SK-N-SH (cell line): ENCODE measurements around the gene PIK3C2B. TPM values are rescaled to one million over a fixed set of nuclear protein-coding genes. Genes with fewer than 3 reads are reported as not detected.

Source experiments
- CTCF ChIA-PET: fragments of 300-600, 350-600 bp; formaldehyde crosslinking; extraction: SDS; loops from one replicate; lab custom pipeline; 2021; lab: Yijun Ruan, JAX
- POLR2A ChIA-PET: fragments of 350-600 bp; sonication (Branson Sonifier 250); formaldehyde crosslinking; extraction: SDS; loops from one replicate; lab custom pipeline; 2020; ENCODE audit warnings: antibody characterized with exemption, inconsistent platforms; lab: Yijun Ruan, JAX
- DNase-seq: peaks from one replicate; pipeline ENCODE4 v3.0.0; 2012
- H2AFZ ChIP-seq: fragments of 200-600 bp; sonication (generic); 2 replicates; pipeline ENCODE4 v1.8.1; 2016; ENCODE audit warnings: antibody characterized with exemption, mild to moderate bottlenecking, low read depth
- H3F3A ChIP-seq: fragments of 200-600 bp; sonication (generic); replicated peaks from 2 replicates; pipeline ENCODE3; 2016; ENCODE audit warnings: antibody characterized with exemption, mild to moderate bottlenecking; ENCODE audit not compliant: insufficient read depth
- H3K27ac ChIP-seq, 2 experiments: fragments of 200-500 bp in 1 of 2; fragments of 200-600 bp in 1 of 2; sonication (Bioruptor generic) in 1 of 2; sonication (generic), shearing (Covaris generic) in 1 of 2; 2 replicates each; pipeline versions ENCODE4 v1.5.1 to v1.6.1; 2014 to 2016; ENCODE audit warnings: low read depth in 2 of 2, inconsistent platforms in 1 of 2, low read length in 1 of 2, mild to moderate bottlenecking in 1 of 2, mixed read lengths in 1 of 2
- H3K27me3 ChIP-seq: fragments of 200-600 bp; sonication (generic), shearing (Covaris generic); 2 replicates; pipeline ENCODE4 v1.6.1; 2016; ENCODE audit warnings: mixed run types; ENCODE audit not compliant: insufficient read depth
- H3K36me3 ChIP-seq, 2 experiments: fragments of 200-500 bp in 1 of 2; fragments of 200-600 bp in 1 of 2; sonication (Bioruptor generic) in 1 of 2; sonication (generic) in 1 of 2; replicated peaks in 1 of 2; 2 replicates each; pipeline versions ENCODE3 to v1.5.1; 2014 to 2016; ENCODE audit warnings: low read length in 1 of 2, mild to moderate bottlenecking in 1 of 2; ENCODE audit not compliant: insufficient read depth in 2 of 2, control insufficient read depth in 1 of 2
- H3K4me1 ChIP-seq, 2 experiments: fragments of 200-500 bp in 1 of 2; fragments of 200-600 bp in 1 of 2; sonication (Bioruptor generic) in 1 of 2; sonication (generic), shearing (Covaris generic) in 1 of 2; 2 replicates each; pipeline versions ENCODE4 v1.5.1 to v1.6.1; 2014 to 2016; ENCODE audit warnings: low read depth in 1 of 2, low read length in 1 of 2, mixed run types in 1 of 2; ENCODE audit not compliant: insufficient read depth in 2 of 2, control insufficient read depth in 1 of 2
- H3K4me2 ChIP-seq: fragments of 200-600 bp; sonication (generic), shearing (Covaris generic); 2 replicates; pipeline ENCODE4 v1.6.1; 2017; ENCODE audit warnings: mixed run types
- H3K4me3 ChIP-seq, 2 experiments: fragments of 200-500 bp in 1 of 2; fragments of 200-600 bp in 1 of 2; sonication (Bioruptor generic) in 1 of 2; sonication (generic), shearing (Covaris generic) in 1 of 2; 2 replicates each; pipeline versions ENCODE4 v1.5.1 to v1.8.1; 2014 to 2016; ENCODE audit warnings: low read depth in 2 of 2, inconsistent platforms in 1 of 2, low read length in 1 of 2, mild to moderate bottlenecking in 1 of 2, mixed read lengths in 1 of 2, moderate library complexity in 1 of 2
- H3K79me2 ChIP-seq: fragments of 200-600 bp; sonication (generic); 2 replicates; pipeline ENCODE4 v1.8.1; 2017; ENCODE audit warnings: mild to moderate bottlenecking; ENCODE audit not compliant: insufficient read depth
- H3K9ac ChIP-seq: fragments of 200-600 bp; sonication (generic); 2 replicates; pipeline ENCODE4 v1.6.1; 2017; ENCODE audit warnings: mixed run types
- H3K9me2 ChIP-seq: fragments of 200-600 bp; sonication (generic); 2 replicates; pipeline ENCODE4 v1.6.1; 2017; ENCODE audit warnings: mixed run types
- H3K9me3 ChIP-seq: fragments of 200-600 bp; sonication (generic); 2 replicates; pipeline ENCODE4 v1.6.1; 2017; ENCODE audit warnings: mixed run types, mild to moderate bottlenecking, moderate library complexity
- H4K20me1 ChIP-seq: fragments of 200-600 bp; sonication (generic); 2 replicates; pipeline ENCODE4 v1.6.1; 2017; ENCODE audit warnings: mild to moderate bottlenecking, mixed run types; ENCODE audit not compliant: insufficient read depth
- CHD2 ChIP-seq: fragments of 150-350 bp; IDR thresholded peaks from 2 replicates; pipeline ENCODE4 v1.6.1; 2018; ENCODE audit warnings: low read length; ENCODE audit not compliant: partially characterized antibody
- CTCF ChIP-seq: fragments of 200-600 bp; sonication (generic); IDR thresholded peaks from 2 replicates; pipeline ENCODE4 v1.6.1; 2017; ENCODE audit warnings: antibody characterized with exemption, mild to moderate bottlenecking, moderate library complexity
- ELF1 ChIP-seq: IDR thresholded peaks from 2 replicates; pipeline ENCODE4 v1.4.0; 2012
- EZH2phosphoT487 ChIP-seq: fragments of 200-600 bp; sonication (generic); IDR thresholded peaks from 2 replicates; pipeline ENCODE4 v1.6.1; 2017; ENCODE audit warnings: low read depth, mixed run types, mild to moderate bottlenecking, antibody characterized with exemption, moderate library complexity, borderline replicate concordance
- FOSL2 ChIP-seq: IDR thresholded peaks from 2 replicates; pipeline ENCODE4 v1.4.0; 2012; ENCODE audit warnings: low read depth, mild to moderate bottlenecking, moderate library complexity, borderline replicate concordance
- FOXJ3 ChIP-seq: sonication (generic); formaldehyde crosslinking; IDR thresholded peaks from 2 replicates; pipeline ENCODE4 v1.5.1; 2020; ENCODE audit warnings: mild to moderate bottlenecking, missing genetic modification reagents
- FOXM1 ChIP-seq: IDR thresholded peaks from 2 replicates; pipeline ENCODE4 v1.4.0; 2012; ENCODE audit warnings: low read depth, mild to moderate bottlenecking
- JUND ChIP-seq: IDR thresholded peaks from 2 replicates; pipeline ENCODE4 v1.4.0; 2012
- MAX ChIP-seq: IDR thresholded peaks from 2 replicates; pipeline ENCODE4 v1.4.0; 2012; ENCODE audit warnings: low read depth
- MEF2A ChIP-seq: IDR thresholded peaks from 2 replicates; pipeline ENCODE4 v1.4.0; 2012; ENCODE audit warnings: low read depth, borderline replicate concordance
- MXI1 ChIP-seq: IDR thresholded peaks from 2 replicates; pipeline ENCODE4 v1.6.1; 2012; ENCODE audit warnings: mild to moderate bottlenecking, low read depth, low read length, improper control_type of control experiment
- NFIC ChIP-seq: IDR thresholded peaks from 2 replicates; pipeline ENCODE4 v1.4.0; 2012; ENCODE audit warnings: borderline replicate concordance
- PBX3 ChIP-seq: IDR thresholded peaks from 2 replicates; pipeline ENCODE4; 2012
- POLR2AphosphoS5 ChIP-seq: IDR thresholded peaks from 2 replicates; pipeline ENCODE4 v1.6.1; 2012; ENCODE audit warnings: low read depth, low read length
- RAD21 ChIP-seq: IDR thresholded peaks from 2 replicates; pipeline ENCODE4 v1.6.1; 2012; ENCODE audit warnings: mild to moderate bottlenecking, low read length
- RCOR1 ChIP-seq: fragments of 150-350 bp; IDR thresholded peaks from 2 replicates; pipeline ENCODE4 v1.6.1; 2017; ENCODE audit warnings: antibody characterized with exemption, low read length
- RFX5 ChIP-seq: IDR thresholded peaks from 2 replicates; pipeline ENCODE4 v1.6.1; 2012; ENCODE audit warnings: mild to moderate bottlenecking, improper control_type of control experiment, low read length
- SMC3 ChIP-seq: IDR thresholded peaks from 2 replicates; pipeline ENCODE4 v1.6.1; 2012; ENCODE audit warnings: low read depth, low read length, improper control_type of control experiment
- TCF12 ChIP-seq: IDR thresholded peaks from 2 replicates; pipeline ENCODE4 v1.4.0; 2012
- TEAD4 ChIP-seq: IDR thresholded peaks from 2 replicates; pipeline ENCODE4 v1.4.0; 2012; ENCODE audit warnings: mild to moderate bottlenecking, borderline replicate concordance; ENCODE audit not compliant: insufficient read depth
- WGBS: methylation state at CpG from one replicate; pipeline ENCODE4 v1.1.6; 2017; ENCODE audit warnings: low lambda C conversion rate; 5-methylcytosine and 5-hydroxymethylcytosine counted together
- polyA plus RNA-seq, 3 experiments: library from polyadenylated mRNA; depleted of rRNA; stranded (reverse); fragments of >200 nt; gene quantifications; 2 replicates each; pipeline ENCODE4 v1.2.3, GENCODE V29; 2012

PIK3C2B gene
- polyA plus RNA-seq, 1 of the 3 experiments (the other 2 are of a cell fraction): 6.5 TPM

GRCh38 chr1:204473400-204473965 is 21.1 kb downstream of the PIK3C2B start:
- WGBS: 100% methylated on average over 1 of the region's 1 CpG
- H3K79me2 ChIP-seq: no peaks in the 10 kb centered on the region
- H3K36me3 ChIP-seq: no peaks in the 10 kb centered on the region
- CTCF ChIA-PET: interaction anchor here (0.7 to 1.9 kb wide), 6 partner anchors 19 to 75 kb away, joined by 3 to 6 read pairs (median 4); partner anchors contain the start of gene PIK3C2B
- POLR2A ChIA-PET: no interaction called here
- peaks cover 0 to 19% of the 10 kb centered on the region in 2 experiments; a peak in 2 of 4 replicates for H3K4me1 ChIP-seq
- no peaks in the 10 kb centered on the region for H3K27me3 ChIP-seq
- TF ChIP-seq RFX5 (no peak), TCF12 (no peak), JUND (no peak), RCOR1 (no peak), MAX (no peak), SMC3 (no peak), CTCF (no peak), MEF2A (no peak), FOXJ3 (CRISPR knock-in tag) (no peak), FOXM1 (no peak), POLR2AphosphoS5 (no peak), NFIC (no peak)
- no peaks in the 10 kb centered on the region for H3F3A ChIP-seq
- H4K20me1 ChIP-seq: 0 out of 2 replicates have a peak, but pooled peaks cover 2% of the 10 kb centered on the region
- no peak overlapping the region for H3K27ac ChIP-seq
- no peaks in the 10 kb centered on the region for H3K9me2 ChIP-seq
- no peak overlapping the region for H2AFZ ChIP-seq
- no peak overlapping the region for H3K9ac ChIP-seq
- no peak overlapping the region for H3K4me2 ChIP-seq
- no peak for DNase-seq
- no peaks in the 10 kb centered on the region for H3K9me3 ChIP-seq
- H3K4me3 ChIP-seq: no peak overlapping the region

GRCh38 chr1:204472660-204473059 is 21.9 kb downstream of the PIK3C2B start:
- H3K79me2 ChIP-seq: no peaks in the 10 kb centered on the region
- H3K27ac ChIP-seq: no peak overlapping the region
- no peak overlapping the region for H3K9ac ChIP-seq
- H3K36me3 ChIP-seq: no peaks in the 10 kb centered on the region
- peaks cover 0 to 17% of the 10 kb centered on the region in 2 experiments; a peak in 2 of 4 replicates for H3K4me1 ChIP-seq
- no peaks in the 10 kb centered on the region for H3K9me2 ChIP-seq
- 0 out of 2 replicates have a peak, but pooled peaks cover 2% of the 10 kb centered on the region for H4K20me1 ChIP-seq
- ChIA-PET CTCF (interaction anchor here (0.8 to 1.9 kb wide), 3 partner anchors 22 to 74 kb away, joined by 3 to 6 read pairs (median 4); partner anchors contain the start of gene PIK3C2B), POLR2A (no interaction called here)
- no peak overlapping the region for H3K4me2 ChIP-seq
- H3K4me3 ChIP-seq: no peak overlapping the region
- DNase-seq: no peak
- no peaks in the 10 kb centered on the region for H3F3A ChIP-seq
- H3K27me3 ChIP-seq: no peaks in the 10 kb centered on the region
- WGBS: 93% methylated on average over 2 of the region's 2 CpGs
- H2AFZ ChIP-seq: no peak overlapping the region
- no peaks in the 10 kb centered on the region for H3K9me3 ChIP-seq
- TF ChIP-seq FOXJ3 (CRISPR knock-in tag) (no peak), CHD2 (no peak), EZH2phosphoT487 (no peak), RCOR1 (no peak), TEAD4 (no peak), RFX5 (no peak), SMC3 (no peak), RAD21 (no peak), FOSL2 (no peak), PBX3 (no peak), MXI1 (no peak), ELF1 (no peak)
